Mammary epithelial cell (primary cell): ENCODE data around the gene MOB3B.

Experiments used
- CTCF ChIP-seq, 2 donors: IDR thresholded peaks in 1 of 2; conservative IDR thresholded peaks in 1 of 2; 2 replicates each; pipeline ENCODE4 v1.5.1; 2011 to 2012; ENCODE audit warnings: inconsistent platforms in 2 of 2, low read length in 2 of 2, mild to moderate bottlenecking in 2 of 2, control low read depth in 1 of 2, low read depth in 1 of 2; ENCODE audit not compliant: insufficient read depth in 1 of 2; ENCODE audit errors: extremely low read depth in 1 of 2
- EZH2 ChIP-seq: IDR thresholded peaks from 2 replicates; pipeline ENCODE4 v1.6.1; 2012; ENCODE audit warnings: low read length, inconsistent platforms, borderline replicate concordance

- no peak for TF ChIP-seq CTCF (conservative IDR thresholded peaks at IDR 0.05 in 1 of 2, IDR thresholded peaks at IDR 0.05 in 1 of 2; ENCODE audit: extremely low read depth in 1 of 2, insufficient read depth in 1 of 2, low read depth in 1 of 2, low read length in 2 of 2)
- TF ChIP-seq EZH2: no peak
These were observed 26.9 kb upstream of the MOB3B start for GRCh38 chr9:27556470-27556869.
